HG02678 (cell line): Measurements from ENCODE around the gene SH3BGR.
A peak's percentile ranks its signal among the peaks of the same experiment; 100 is the strongest.
"Not testable (repeated sequence)": the region's sequence is repeated elsewhere in the genome, so short reads cannot be mapped to it uniquely, and the experiment has no call there.

Source experiments
- ATAC-seq: cut with Tn5 transposase; IDR thresholded peaks from one replicate; pipeline ENCODE4 v1.9.1; 2021; ENCODE audit warnings: mild to moderate bottlenecking, moderate library complexity; ENCODE audit not compliant: unreplicated experiment

SH3BGR gene

GRCh38 chr21:39451332-39452206 lies at the start of gene SH3BGR:
TSS of gene SH3BGR (plus strand) at chr21:39451970. CDS start at chr21:39452097, 127 bp downstream.
- ATAC-seq, result no peak

- no peak for ATAC-seq
Observed at GRCh38 chr21:39406065-39406464, 45.7 kb upstream of the SH3BGR start.

GRCh38 chr21:39419204-39419603 lies 32.6 kb upstream of the SH3BGR start:
- not testable (repeated sequence) for ATAC-seq

GRCh38 chr21:39422527-39423241 lies 29.1 kb upstream of the SH3BGR start:
- ATAC-seq, result no peak

- no peak for ATAC-seq
Observed at GRCh38 chr21:39429445-39429844, 22.3 kb upstream of the SH3BGR start.

GRCh38 chr21:39430016-39430415 lies 21.8 kb upstream of the SH3BGR start:
- ATAC-seq, result no peak

GRCh38 chr21:39430457-39430856 lies 21.3 kb upstream of the SH3BGR start:
- no peak for ATAC-seq

GRCh38 chr21:39430954-39431353 lies 20.8 kb upstream of the SH3BGR start:
- ATAC-seq, result no peak

GRCh38 chr21:39434950-39435349 lies 16.8 kb upstream of the SH3BGR start:
- ATAC-seq, result no peak

- no peak for ATAC-seq
Observed at GRCh38 chr21:39439232-39439631, 12.5 kb upstream of the SH3BGR start.

GRCh38 chr21:39441502-39442475 lies 10.0 kb upstream of the SH3BGR start:
- no peak for ATAC-seq

- no peak for ATAC-seq
Observed at GRCh38 chr21:39444421-39445180, 7.2 kb upstream of the SH3BGR start.

- peak; percentile 89 for ATAC-seq
Observed at GRCh38 chr21:39445321-39446269, 6.2 kb upstream of the SH3BGR start, which contains the start of gene LCA5L. TSS of gene LCA5L (minus strand) at chr21:39445778. CDS start at chr21:39428493, 17,285 bp downstream.

- no peak for ATAC-seq
Observed at GRCh38 chr21:39447264-39447663, 4.5 kb upstream of the SH3BGR start.

- ATAC-seq, result no peak
Observed at GRCh38 chr21:39452207-39452969, 618 bp downstream of the SH3BGR start.

- ATAC-seq, result no peak
Observed at GRCh38 chr21:39452970-39453342, 1.2 kb downstream of the SH3BGR start.

- ATAC-seq, result no peak
Observed at GRCh38 chr21:39453571-39454179, 1.9 kb downstream of the SH3BGR start.
